ENCODE results near the gene RYK. TPM values are rescaled to one million over a fixed set of nuclear protein-coding genes. Genes with fewer than 3 reads are reported as not detected.

The RYK gene
- total RNA-seq, 1 donor from 2014 or later = 85.2 TPM

- Mint-ChIP-seq H3K27ac (no peak overlapping the region), H3K27me3 (peaks cover 2% of the 10 kb centered on the region), H3K9me3 (ENCODE audit: low read depth) (no peaks in the 10 kb centered on the region), H3K36me3 (ENCODE audit: insufficient read depth) (no peaks in the 10 kb centered on the region), H3K4me1 (ENCODE audit: low read depth) (peaks cover 6% of the 10 kb centered on the region), H3K4me3 (ENCODE audit: low read depth) (no peak overlapping the region)
- DNase-seq (ENCODE audit: low spot score, unreplicated experiment) = no peak
- no peak for TF ChIP-seq CTCF (IDR thresholded peaks at IDR 0.05; ENCODE audit: unreplicated experiment)
Observed at GRCh38 chr3:134274571-134274970, 23.9 kb upstream of the RYK start.

GRCh38 chr3:134267996-134268395 lies 17.3 kb upstream of the RYK start:
- no peak overlapping the region for H3K4me3 Mint-ChIP-seq (ENCODE audit: low read depth)
- no peaks in the 10 kb centered on the region for H3K4me1 Mint-ChIP-seq (ENCODE audit: low read depth)
- no peak for TF ChIP-seq CTCF (IDR thresholded peaks at IDR 0.05; ENCODE audit: unreplicated experiment)
- H3K36me3 Mint-ChIP-seq (ENCODE audit: insufficient read depth) = no peaks in the 10 kb centered on the region
- H3K27me3 Mint-ChIP-seq = no peaks in the 10 kb centered on the region
- H3K9me3 Mint-ChIP-seq (ENCODE audit: low read depth) = peaks cover 5% of the 10 kb centered on the region
- H3K27ac Mint-ChIP-seq = no peak overlapping the region
- no peak for DNase-seq (ENCODE audit: low spot score, unreplicated experiment)

GRCh38 chr3:134260987-134261386 lies 10.3 kb upstream of the RYK start:
- Mint-ChIP-seq H3K9me3 (ENCODE audit: low read depth) (no peaks in the 10 kb centered on the region), H3K27me3 (peaks cover 2% of the 10 kb centered on the region), H3K4me3 (ENCODE audit: low read depth) (no peak overlapping the region), H3K4me1 (ENCODE audit: low read depth) (peaks cover 14% of the 10 kb centered on the region), H3K27ac (no peak overlapping the region), H3K36me3 (ENCODE audit: insufficient read depth) (no peaks in the 10 kb centered on the region)
- DNase-seq (ENCODE audit: low spot score, unreplicated experiment) = no peak
- no peak for TF ChIP-seq CTCF (IDR thresholded peaks at IDR 0.05; ENCODE audit: unreplicated experiment)

GRCh38 chr3:134258761-134259347 lies 8.2 kb upstream of the RYK start:
- Mint-ChIP-seq H3K27me3 (peaks cover 2% of the 10 kb centered on the region), H3K27ac (no peak overlapping the region), H3K36me3 (ENCODE audit: insufficient read depth) (no peaks in the 10 kb centered on the region), H3K4me1 (ENCODE audit: low read depth) (peaks cover 14% of the 10 kb centered on the region), H3K9me3 (ENCODE audit: low read depth) (no peaks in the 10 kb centered on the region), H3K4me3 (ENCODE audit: low read depth) (no peak overlapping the region)
- DNase-seq (ENCODE audit: low spot score, unreplicated experiment) = no peak
- TF ChIP-seq CTCF (IDR thresholded peaks at IDR 0.05; ENCODE audit: unreplicated experiment) = no peak

- H3K36me3 Mint-ChIP-seq (ENCODE audit: insufficient read depth) = no peaks in the 10 kb centered on the region
- H3K4me3 Mint-ChIP-seq (ENCODE audit: low read depth) = no peak overlapping the region
- TF ChIP-seq CTCF (IDR thresholded peaks at IDR 0.05; ENCODE audit: unreplicated experiment) = no peak
- DNase-seq (ENCODE audit: low spot score, unreplicated experiment) = no peak
- no peak overlapping the region for H3K27ac Mint-ChIP-seq
- H3K4me1 Mint-ChIP-seq (ENCODE audit: low read depth) = peaks cover 2% of the 10 kb centered on the region
- peaks cover 8% of the 10 kb centered on the region for H3K27me3 Mint-ChIP-seq
- H3K9me3 Mint-ChIP-seq (ENCODE audit: low read depth) = no peaks in the 10 kb centered on the region
Observed at GRCh38 chr3:134255404-134255803, 4.7 kb upstream of the RYK start.

All from progenitor cell of endocrine pancreas (in vitro differentiated cells).